Astrocyte of the spinal cord (primary cell): ENCODE data around the gene ABCE1.

Experiments
- DNase-seq: peaks from one replicate; pipeline ENCODE4 v3.0.0; 2011; ENCODE audit warnings: low read depth, low spot score
- H3K4me3 ChIP-seq: 2 replicates; pipeline ENCODE4 v1.5.1; 2011; ENCODE audit warnings: low read depth, mild to moderate bottlenecking, low read length, moderate library complexity
- in situ Hi-C: cut with HindIII; loops from 2 replicates; pipeline ENCODE4 v1.10.0; 2017; ENCODE audit warnings: low sequenced_read_pairs
- TF ChIP-seq, protein P1 (sequence below): IDR thresholded peaks from 2 replicates; pipeline ENCODE4 v1.5.1; 2012; ENCODE audit warnings: low read depth, mild to moderate bottlenecking, low read length, inconsistent platforms

The ABCE1 gene

DNA sequence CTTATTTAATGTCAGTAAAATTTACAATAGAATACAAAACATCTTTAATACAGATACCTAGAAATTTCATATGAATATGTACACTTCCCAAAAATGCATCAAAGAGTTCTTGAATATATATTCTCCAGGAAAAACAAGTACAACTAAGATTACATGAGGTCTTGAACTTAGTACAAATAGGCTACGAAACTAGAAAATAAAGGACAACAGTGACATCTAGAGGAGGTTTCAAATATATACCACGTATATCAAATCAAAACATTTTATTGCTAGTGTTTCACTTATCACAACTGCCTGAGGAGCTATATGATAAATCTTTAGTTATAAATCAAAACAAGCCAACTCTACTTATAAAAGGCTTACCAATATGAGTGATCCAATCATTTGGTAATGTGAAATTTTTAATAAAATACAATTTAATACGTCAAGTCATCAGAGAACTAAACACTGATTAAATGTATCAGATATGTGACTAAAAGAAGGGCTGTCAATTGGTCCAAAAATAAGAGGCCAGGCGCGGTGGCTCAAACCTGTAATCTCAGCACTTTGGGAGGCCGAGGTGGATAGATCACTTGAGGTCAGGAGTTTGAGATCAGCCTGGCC lies 36.7 kb upstream of the ABCE1 start:
- peak; percentile 73 for DNase-seq
- TF ChIP-seq, protein P1, sequence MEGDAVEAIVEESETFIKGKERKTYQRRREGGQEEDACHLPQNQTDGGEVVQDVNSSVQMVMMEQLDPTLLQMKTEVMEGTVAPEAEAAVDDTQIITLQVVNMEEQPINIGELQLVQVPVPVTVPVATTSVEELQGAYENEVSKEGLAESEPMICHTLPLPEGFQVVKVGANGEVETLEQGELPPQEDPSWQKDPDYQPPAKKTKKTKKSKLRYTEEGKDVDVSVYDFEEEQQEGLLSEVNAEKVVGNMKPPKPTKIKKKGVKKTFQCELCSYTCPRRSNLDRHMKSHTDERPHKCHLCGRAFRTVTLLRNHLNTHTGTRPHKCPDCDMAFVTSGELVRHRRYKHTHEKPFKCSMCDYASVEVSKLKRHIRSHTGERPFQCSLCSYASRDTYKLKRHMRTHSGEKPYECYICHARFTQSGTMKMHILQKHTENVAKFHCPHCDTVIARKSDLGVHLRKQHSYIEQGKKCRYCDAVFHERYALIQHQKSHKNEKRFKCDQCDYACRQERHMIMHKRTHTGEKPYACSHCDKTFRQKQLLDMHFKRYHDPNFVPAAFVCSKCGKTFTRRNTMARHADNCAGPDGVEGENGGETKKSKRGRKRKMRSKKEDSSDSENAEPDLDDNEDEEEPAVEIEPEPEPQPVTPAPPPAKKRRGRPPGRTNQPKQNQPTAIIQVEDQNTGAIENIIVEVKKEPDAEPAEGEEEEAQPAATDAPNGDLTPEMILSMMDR: peak; percentile 2
- in situ Hi-C loops: no loop called here
- H3K4me3 ChIP-seq: no peak overlapping the region

DNA sequence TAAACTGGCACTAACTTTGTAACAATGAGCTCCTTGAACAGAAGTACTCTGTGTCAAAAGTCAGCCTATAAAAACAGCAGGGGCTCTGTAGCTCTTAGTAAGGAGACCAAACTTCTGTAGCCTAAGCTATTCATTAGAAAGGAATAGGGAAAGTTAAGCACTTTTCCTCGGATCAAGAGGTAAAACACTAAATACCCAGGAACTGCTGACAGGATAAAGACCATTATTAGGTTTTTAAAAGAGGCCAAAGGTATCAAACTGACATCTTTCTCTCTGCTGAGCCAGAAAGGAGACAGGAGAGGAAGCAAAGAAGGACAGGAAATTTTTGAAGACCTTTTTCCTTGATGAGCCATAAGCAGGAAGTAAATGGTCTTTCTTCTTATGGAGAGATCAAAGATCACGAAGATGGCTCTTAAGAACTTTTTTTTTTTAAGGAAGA lies 32.0 kb upstream of the ABCE1 start:
- TF ChIP-seq, protein P1: no peak
- DNase-seq: peak; percentile 70
- no peak overlapping the region for H3K4me3 ChIP-seq
- in situ Hi-C loops: no loop called here

- in situ Hi-C loops: no loop called here
- H3K4me3 ChIP-seq: no peak overlapping the region
- DNase-seq: peak; percentile 47
- TF ChIP-seq, protein P1: no peak
These were observed 28.8 kb upstream of the ABCE1 start for GRCh38 chr4:145069361-145069760.

DNA sequence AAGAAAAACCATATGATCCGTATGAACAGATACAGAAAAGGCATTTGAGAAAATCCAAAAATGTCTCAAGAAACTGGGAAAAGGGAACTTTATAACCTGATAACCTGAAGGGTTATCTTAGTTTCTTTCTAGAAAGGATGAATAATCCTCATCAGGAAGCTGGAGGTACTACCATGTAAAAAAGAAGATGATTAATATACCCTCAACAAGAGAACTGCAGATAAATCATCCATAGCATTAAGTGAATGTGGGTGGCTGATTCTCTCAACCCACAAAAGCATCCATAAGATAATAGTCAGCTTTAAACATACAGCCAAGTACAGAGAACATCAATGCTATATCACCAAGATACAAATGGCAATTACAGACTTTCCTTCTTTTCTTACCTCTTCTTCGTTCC lies 26.6 kb upstream of the ABCE1 start:
- no peak for DNase-seq
- no peak overlapping the region for H3K4me3 ChIP-seq
- TF ChIP-seq, protein P1: no peak
- in situ Hi-C loops: no loop called here

- no peak overlapping the region for H3K4me3 ChIP-seq
- DNase-seq: no peak
- TF ChIP-seq, protein P1: no peak
- in situ Hi-C loops: no loop called here
These were observed 22.2 kb upstream of the ABCE1 start for GRCh38 chr4:145075742-145076468.

- no peak for DNase-seq
- in situ Hi-C loops: no loop called here
- TF ChIP-seq, protein P1: no peak
- H3K4me3 ChIP-seq: no peak overlapping the region
These were observed 21.6 kb upstream of the ABCE1 start for GRCh38 chr4:145076469-145076855.
